ENCODE results near the gene FAM78A. TPM values are rescaled to one million over a fixed set of nuclear protein-coding genes. Genes with fewer than 3 reads are reported as not detected.

Gene FAM78A
- polyA plus RNA-seq, 3 donors from 2014 or later: 5.0 to 20.8 (median 7.5) TPM

DNA sequence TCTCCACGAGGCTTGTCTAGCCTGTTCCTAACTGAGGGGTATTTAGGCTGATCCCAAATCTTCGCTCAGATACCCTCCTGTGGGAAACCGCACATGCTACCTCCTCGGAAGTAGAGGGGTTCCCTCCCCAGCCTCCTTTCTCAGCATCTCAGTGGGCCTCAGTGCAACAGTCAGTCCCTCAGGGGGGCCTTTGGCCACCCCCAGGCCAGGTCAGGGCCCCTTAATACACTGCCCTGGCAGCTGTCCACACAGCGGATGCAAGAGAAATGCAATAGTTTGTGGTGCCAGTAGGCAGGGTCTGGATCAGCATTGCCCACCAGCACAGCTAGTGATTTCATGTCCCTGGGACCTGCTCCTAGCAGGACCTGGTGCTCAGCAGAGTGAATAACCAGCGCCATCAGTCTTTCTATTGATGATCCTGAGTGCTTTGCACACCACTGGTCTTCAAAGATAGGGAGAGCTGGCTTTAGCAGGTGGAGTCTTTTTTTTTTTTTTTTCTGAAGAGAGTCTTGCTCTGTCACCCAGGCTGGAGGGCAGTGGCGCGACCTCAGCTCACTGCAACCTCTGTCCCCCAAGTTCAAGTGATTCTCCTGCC lies 20.7 kb upstream of the FAM78A start:
- no peaks in the 10 kb centered on the region for H3K4me1 Mint-ChIP-seq
- peak overlapping the region in 1 of 6 donors; percentile 19 for H3K27ac Mint-ChIP-seq
- H3K36me3 Mint-ChIP-seq: no peaks in the 10 kb centered on the region
- H3K27me3 Mint-ChIP-seq (ENCODE audit: low read depth in 3 of 3): peaks cover 0 to 4% (median 0%) of the 10 kb centered on the region in 3 donors
- H3K4me3 Mint-ChIP-seq: no peak overlapping the region
- H3K9me3 Mint-ChIP-seq: peaks cover 0 to 2% (median 0%) of the 10 kb centered on the region in 6 donors
- DNase-seq: no peak

DNA sequence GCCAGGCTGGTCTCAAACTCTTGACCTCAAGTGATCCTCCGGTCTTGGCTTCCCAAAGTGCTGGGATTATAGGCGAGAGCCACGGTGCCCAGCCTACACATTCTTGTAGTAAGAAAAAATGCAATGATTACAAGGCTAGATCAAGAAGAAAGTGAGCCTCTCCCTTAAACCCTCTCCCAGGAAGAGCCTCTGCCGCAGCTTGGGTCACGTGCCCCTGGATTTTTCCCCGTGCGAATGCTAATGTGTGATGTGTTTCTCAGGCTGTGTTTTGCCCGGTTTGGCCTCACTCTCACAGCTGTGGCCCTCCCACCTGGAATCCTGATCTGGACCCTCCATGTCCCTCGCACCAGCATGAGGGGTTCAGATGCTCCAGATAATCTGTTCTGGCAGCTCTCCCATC lies 20.1 kb upstream of the FAM78A start:
- Mint-ChIP-seq H3K27ac (no peak overlapping the region), H3K27me3 (ENCODE audit: low read depth in 3 of 3) (peaks cover 0 to 4% (median 0%) of the 10 kb centered on the region in 3 donors), H3K9me3 (peaks cover 0 to 2% (median 0%) of the 10 kb centered on the region in 6 donors), H3K36me3 (no peaks in the 10 kb centered on the region), H3K4me3 (no peak overlapping the region), H3K4me1 (no peaks in the 10 kb centered on the region)
- DNase-seq: no peak

DNA sequence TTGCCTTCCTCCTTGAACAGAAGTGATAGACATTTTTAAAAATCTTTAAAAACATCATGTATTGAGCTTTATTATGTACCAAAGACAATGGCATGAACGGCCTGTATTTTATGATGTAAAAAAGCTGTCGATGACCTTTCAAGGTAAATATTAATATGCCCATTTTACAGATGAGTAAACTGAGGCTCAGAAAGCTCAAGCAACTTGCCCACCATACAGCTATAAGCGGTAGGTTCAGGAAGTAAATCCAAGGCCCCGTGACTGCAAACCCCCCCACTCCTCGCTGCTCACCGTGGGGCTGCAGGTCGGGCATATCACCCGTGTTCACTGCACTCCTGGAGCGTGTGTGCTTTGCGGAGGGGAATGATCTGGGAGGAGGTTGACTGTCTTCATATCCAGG lies 16.6 kb upstream of the FAM78A start:
- DNase-seq: no peak
- Mint-ChIP-seq H3K4me1 (peaks cover 0 to 1% of the 10 kb centered on the region in 2 donors), H3K27me3 (ENCODE audit: low read depth in 3 of 3) (peaks cover 0 to 4% (median 0%) of the 10 kb centered on the region in 3 donors), H3K36me3 (no peaks in the 10 kb centered on the region), H3K4me3 (no peak overlapping the region), H3K27ac (no peak overlapping the region), H3K9me3 (peaks cover 0 to 2% (median 0%) of the 10 kb centered on the region in 6 donors)

DNA sequence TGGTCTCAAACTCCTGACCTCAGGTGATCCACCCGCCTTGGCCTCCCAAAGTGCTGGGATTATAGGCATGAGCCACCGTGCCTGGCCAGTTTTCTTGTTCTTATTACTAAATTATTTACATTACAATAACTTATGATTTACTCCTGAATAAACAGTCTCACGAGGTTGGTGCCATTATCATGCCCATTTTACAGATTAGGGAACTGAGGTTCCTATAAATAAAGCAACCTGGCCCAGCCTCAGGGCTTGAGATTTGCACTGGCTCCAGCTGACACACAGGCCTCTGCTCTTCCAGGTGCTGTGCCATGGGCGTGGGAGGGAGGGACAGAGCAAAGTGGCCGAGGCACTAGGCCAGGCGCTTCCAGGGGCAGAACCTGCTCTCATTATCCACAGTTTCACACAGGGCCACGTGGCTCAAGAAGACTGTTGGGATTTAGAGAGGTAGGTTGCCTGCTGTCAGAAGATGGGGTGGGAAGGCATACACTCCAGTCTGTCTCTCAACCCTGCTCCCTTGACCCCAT lies 15.5 kb upstream of the FAM78A start:
- Mint-ChIP-seq H3K9me3 (peaks cover 0 to 2% (median 0%) of the 10 kb centered on the region in 6 donors), H3K27me3 (ENCODE audit: low read depth in 3 of 3) (peaks cover 0 to 4% (median 0%) of the 10 kb centered on the region in 3 donors), H3K4me1 (peaks cover 0 to 1% of the 10 kb centered on the region in 2 donors), H3K36me3 (no peaks in the 10 kb centered on the region), H3K4me3 (no peak overlapping the region), H3K27ac (no peak overlapping the region)
- DNase-seq: no peak

DNA sequence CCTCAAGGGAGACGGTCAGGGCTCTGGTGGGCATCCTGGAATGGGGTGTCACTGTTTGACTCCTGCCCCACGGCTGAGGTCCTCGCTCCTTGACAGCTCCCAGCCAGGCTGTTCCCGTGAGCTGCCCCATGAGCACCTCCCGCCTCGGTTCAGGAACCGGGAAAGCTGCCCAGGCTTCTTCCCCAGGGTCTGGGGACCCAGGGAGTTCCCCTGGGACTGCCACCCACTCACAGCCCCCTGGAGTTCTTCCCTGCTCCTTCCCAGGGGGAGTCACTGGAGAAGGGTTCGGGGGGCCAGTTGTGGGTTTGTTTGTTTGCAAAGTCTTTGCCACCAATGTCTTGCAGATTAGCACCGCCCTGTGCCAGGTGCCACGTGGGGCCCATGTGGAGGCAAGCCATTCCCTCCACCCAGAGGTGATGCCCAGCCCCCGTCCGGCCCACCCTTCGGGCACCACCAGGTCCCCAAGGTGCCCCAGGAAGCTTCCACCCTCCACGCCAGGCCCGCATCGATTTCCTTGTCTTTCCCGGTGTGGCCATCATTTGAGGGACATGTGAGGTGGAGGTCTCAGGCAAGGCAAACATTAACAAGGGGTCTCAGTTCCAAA lies 14.6 kb upstream of the FAM78A start:
- Mint-ChIP-seq H3K4me3 (no peak overlapping the region), H3K27ac (peak overlapping the region in 1 of 6 donors; percentile 79)
- no peak for DNase-seq

DNA sequence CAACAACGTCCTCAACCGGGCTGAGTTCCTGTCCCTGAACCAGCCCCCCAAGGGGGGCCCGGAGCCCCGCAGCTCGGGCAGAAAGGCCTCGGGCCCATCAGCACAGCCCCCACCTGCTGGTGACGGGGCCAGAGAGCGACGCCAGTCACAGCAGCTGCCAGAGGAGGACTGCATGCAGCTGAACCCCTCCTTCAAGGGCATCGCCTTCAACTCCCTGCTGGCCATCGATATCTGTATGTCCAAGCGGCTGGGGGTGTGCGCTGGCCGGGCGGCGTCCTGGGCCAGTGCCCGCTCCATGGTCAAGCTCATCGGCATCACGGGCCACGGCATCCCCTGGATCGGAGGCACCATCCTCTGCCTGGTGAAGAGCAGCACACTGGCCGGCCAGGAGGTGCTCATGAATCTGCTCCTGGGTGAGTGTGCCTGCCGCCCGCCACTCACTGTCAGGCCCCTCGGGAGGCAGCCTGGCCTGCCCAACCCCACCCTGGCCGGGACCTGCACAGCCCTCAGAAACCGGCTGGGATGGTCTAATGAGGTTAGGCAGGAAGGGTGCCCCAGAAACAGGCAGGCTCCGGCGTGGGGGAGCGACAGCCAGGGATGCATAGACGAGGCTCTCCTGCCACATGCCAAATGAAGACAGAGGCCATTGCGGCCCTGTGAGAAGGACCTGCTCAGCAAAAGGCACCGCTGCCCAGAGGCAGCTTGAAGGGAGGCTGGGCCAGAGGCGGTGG lies 13.9 kb upstream of the FAM78A start:
- Mint-ChIP-seq H3K27ac (no peak overlapping the region), H3K4me3 (peak overlapping the region in 1 of 5 donors; percentile 27), H3K4me1 (peaks cover 0 to 1% of the 10 kb centered on the region in 2 donors), H3K36me3 (no peaks in the 10 kb centered on the region), H3K9me3 (peaks cover 0 to 2% (median 0%) of the 10 kb centered on the region in 6 donors), H3K27me3 (ENCODE audit: low read depth in 3 of 3) (peaks cover 0 to 4% (median 0%) of the 10 kb centered on the region in 3 donors)
- no peak for DNase-seq

More for the DNA sequence above, 14.6 kb upstream of the FAM78A start:
- Mint-ChIP-seq H3K27me3 (ENCODE audit: low read depth in 3 of 3) (peaks cover 0 to 4% (median 0%) of the 10 kb centered on the region in 3 donors), H3K36me3 (no peaks in the 10 kb centered on the region), H3K4me1 (peaks cover 0 to 1% of the 10 kb centered on the region in 2 donors), H3K9me3 (peaks cover 0 to 2% (median 0%) of the 10 kb centered on the region in 6 donors)

DNA sequence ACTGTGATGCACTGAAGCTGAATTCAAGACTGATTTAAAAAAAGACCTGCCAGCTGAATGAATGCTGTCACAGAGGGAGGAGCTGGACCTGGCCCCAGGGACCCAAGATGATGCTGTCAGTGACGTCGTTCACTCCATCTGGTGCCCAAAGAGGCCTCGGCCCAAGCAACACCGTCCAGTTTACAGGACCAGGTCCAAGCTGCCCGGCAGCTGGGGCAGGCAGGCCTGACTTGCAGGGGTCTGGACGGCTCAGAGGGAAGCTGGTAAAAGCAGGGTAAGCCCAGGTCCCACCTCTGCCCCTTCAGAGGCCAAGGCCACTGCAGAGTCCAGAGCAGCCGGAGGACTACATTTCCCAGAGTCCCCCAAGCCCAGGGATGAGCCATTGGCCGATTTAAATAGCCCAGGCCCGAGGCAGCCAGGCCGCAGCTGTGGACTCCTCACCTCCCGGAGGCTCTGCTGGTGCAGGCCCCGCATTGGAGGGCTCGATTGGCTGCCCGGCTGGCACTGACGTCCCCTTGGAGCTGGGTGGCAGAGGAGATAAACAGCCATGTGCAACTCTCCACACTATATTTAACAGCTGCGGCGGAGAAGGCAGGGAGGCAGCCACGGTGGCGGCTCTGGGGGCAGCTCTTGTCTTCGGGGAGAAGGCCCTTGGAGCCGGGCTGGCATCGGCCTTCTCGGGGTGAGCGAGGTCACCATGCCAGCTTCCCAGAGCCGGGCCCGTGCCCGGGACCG lies 13.2 kb upstream of the FAM78A start, which contains the start of gene PLPP7:
Gene PLPP7, plus strand, starts transcription at position 423 of the 735 bp plus-strand sequence. Its CDS starts 275 bp downstream, at position 698.
- Mint-ChIP-seq H3K4me1 (peaks cover 0 to 1% of the 10 kb centered on the region in 2 donors), H3K9me3 (peaks cover 0 to 2% (median 0%) of the 10 kb centered on the region in 6 donors), H3K4me3 (peak within 1 kb of the TSS in 3 of 5 donors; percentile 27 to 46 (median 42)), H3K27me3 (ENCODE audit: low read depth in 3 of 3) (peaks cover 0 to 4% (median 0%) of the 10 kb centered on the region in 3 donors), H3K27ac (no peak within 1 kb of the TSS), H3K36me3 (no peaks in the 10 kb centered on the region)
- no peak for DNase-seq

DNA sequence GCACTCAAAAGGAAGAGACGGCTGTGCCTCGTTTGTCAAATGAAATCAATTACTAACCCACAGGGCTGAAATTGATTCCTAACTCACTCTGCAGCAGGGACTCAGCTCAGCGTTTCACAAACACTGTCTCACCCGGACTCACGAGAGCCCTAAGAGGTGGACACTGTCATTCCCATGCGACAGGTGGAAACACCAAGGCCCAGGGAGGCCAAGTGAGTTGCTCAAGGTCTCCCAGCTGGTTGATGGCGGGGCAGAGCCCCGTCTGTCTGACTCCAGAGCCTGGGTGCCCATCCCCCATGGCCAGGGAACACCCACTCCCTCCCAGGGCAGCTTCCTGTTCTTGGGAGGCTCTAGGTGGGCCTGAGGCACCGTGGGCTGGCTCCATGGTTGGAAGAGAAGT lies 11.9 kb upstream of the FAM78A start:
- Mint-ChIP-seq H3K4me1 (peaks cover 0 to 5% of the 10 kb centered on the region in 2 donors), H3K27me3 (ENCODE audit: low read depth in 3 of 3) (peaks cover 0 to 5% (median 2%) of the 10 kb centered on the region in 3 donors), H3K27ac (no peak overlapping the region), H3K9me3 (peaks cover 0 to 2% (median 0%) of the 10 kb centered on the region in 6 donors), H3K4me3 (no peak overlapping the region), H3K36me3 (no peaks in the 10 kb centered on the region)
- DNase-seq: no peak

DNA sequence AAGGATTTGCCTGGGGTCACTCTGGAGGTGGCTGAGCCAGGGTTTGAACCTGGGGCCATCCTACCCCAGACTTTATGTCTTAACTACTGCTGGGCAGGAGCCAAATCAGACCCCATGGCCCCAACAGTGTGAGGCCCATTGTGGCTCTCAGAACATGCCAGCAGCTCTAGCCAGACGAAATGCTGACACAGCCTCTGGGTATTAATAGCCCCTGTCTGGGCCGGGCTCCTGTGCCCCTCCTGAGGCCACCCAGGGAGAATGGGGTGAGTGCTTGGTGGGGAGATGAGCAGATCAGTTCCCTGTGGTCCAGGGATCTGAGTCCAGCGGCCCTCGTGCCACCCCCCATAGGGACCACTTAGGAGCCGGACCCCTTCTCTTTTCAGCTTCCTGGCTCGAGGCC lies 11.0 kb upstream of the FAM78A start:
- Mint-ChIP-seq H3K27ac (no peak overlapping the region), H3K9me3 (peaks cover 0 to under 1% (median 0%) of the 10 kb centered on the region in 6 donors), H3K27me3 (ENCODE audit: low read depth in 3 of 3) (peaks cover under 1 to 2% (median 2%) of the 10 kb centered on the region in 3 donors), H3K4me3 (no peak overlapping the region), H3K36me3 (no peaks in the 10 kb centered on the region), H3K4me1 (peaks cover 3 to 8% of the 10 kb centered on the region in 2 donors)
- no peak for DNase-seq

DNA sequence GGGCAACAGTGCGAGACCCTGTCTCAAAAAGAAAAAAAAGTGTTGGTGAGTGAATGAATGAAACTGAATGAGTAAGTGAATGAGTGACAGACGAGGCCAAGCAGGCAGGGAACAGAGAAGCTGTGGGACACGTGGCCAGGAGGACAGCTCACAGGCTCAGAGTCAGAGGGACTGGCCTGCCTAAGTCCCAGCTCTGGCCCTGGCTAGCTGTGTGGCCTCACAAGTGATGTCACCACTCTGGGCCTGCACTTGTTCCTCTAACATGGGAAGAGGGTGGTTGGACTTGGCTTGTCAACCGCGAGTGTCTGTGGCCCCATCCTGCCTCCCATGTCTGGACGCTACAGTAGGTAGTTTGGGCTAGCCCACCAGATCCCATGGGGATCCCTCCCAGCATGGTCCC lies 8.5 kb upstream of the FAM78A start:
- H3K27ac Mint-ChIP-seq: no peak overlapping the region
- H3K4me3 Mint-ChIP-seq: no peak overlapping the region
- H3K36me3 Mint-ChIP-seq: no peaks in the 10 kb centered on the region
- peaks cover 12 to 17% of the 10 kb centered on the region in 2 donors for H3K4me1 Mint-ChIP-seq
- no peaks in the 10 kb centered on the region for H3K9me3 Mint-ChIP-seq
- DNase-seq: no peak
- H3K27me3 Mint-ChIP-seq (ENCODE audit: low read depth in 3 of 3): peaks cover 2 to 3% (median 2%) of the 10 kb centered on the region in 3 donors

DNA sequence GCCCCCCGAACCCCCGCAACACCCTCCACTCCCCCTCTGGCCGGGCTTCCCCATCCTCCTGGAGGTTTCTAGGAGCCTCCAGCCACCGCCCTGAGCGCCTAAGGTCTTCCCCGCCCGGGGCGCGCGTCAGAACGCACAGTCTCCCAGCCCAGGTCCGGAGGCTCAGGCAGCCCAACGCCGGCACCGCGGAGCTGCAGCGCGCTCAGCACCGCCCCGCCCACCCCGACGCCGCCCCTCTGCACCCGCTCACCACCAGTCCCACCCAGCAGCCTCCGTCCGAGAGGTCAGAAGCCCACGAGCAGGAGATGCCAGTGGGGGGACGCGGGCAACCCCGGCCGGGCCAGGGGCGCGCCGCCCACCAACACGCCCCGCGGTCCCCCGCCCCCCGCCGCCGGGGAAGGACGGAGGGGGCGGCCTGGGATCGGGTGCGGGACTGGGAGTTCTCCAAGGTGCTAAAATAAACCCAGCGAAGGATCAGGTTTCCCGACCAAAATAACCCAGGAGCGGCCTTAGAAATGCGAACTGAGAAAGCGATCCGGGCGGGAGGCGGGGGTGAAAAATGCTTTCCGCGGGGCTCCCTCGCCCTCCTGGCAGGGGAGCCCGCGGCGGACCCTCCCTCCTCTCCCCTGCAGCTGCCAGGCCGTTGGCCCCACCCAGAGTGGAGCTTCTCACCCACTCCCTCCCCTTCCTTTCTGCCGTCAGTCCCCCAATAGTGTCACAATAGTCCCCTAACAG lies 6.5 kb upstream of the FAM78A start:
- Mint-ChIP-seq H3K27ac (peak overlapping the region in 1 of 6 donors; percentile 78), H3K4me1 (peaks cover 26 to 33% of the 10 kb centered on the region in 2 donors), H3K9me3 (no peaks in the 10 kb centered on the region), H3K36me3 (no peaks in the 10 kb centered on the region), H3K4me3 (peak overlapping the region; percentile 68 to 77 (median 76)), H3K27me3 (ENCODE audit: low read depth in 3 of 3) (peaks cover 2 to 8% (median 2%) of the 10 kb centered on the region in 3 donors)
- DNase-seq: peak in 1 of 3 donors; percentile 31

DNA sequence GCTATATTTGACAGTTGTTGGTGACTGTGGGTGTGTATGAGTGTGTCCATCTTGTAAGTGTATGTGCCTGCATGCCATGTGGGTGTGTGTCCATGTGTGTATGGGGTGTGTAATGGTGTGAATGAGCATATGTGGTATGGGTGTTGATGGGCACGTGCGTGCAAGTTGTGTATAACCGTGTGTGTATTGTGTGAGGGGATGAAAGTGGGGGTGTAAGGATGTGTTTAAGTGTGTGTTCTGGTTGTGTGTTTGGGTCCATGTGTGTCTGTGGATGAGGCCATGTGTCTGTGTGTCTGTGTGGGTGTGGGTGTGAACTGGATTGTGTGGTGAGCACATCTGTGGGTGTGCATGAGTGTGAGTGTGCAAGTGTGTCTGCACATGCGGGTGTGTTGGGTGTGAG lies 5.9 kb upstream of the FAM78A start:
- Mint-ChIP-seq H3K4me1 (peaks cover 26 to 33% of the 10 kb centered on the region in 2 donors), H3K9me3 (no peaks in the 10 kb centered on the region), H3K36me3 (no peaks in the 10 kb centered on the region), H3K27me3 (ENCODE audit: low read depth in 3 of 3) (peaks cover 2 to 8% (median 2%) of the 10 kb centered on the region in 3 donors), H3K4me3 (peak overlapping the region; percentile 68 to 77 (median 72)), H3K27ac (peak overlapping the region in 4 of 6 donors; percentile 25 to 78 (median 56))
- no peak for DNase-seq

Data from immature natural killer cell (primary cell).